ENCODE results near the gene TESK2.

The TESK2 gene

DNA sequence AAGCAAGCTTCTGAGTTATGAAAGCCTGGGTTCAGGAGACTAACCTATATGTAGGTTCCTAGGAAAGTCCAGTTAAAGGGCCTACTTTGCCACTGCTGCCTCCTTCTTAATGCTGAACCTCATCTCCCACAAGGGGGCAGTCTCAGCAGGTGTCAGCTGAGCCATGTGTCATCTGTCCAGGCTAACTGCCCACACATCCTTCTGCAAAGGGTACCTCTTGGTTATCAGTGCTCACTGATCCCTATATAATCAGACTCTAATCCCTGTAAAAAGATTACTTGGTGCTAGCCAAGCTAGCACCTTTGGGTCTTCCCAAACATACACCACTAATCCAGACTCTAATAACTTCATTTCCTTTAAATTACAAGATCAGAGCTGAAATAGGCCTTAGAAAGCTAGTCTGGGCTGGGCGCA lies 21.7 kb upstream of the TESK2 start:
- TF ChIP-seq GATA3 (IDR thresholded peaks at IDR 0.05; ENCODE audit: low read depth, low read length) (no peak), GATA2 (IDR thresholded peaks at IDR 0.05; ENCODE audit: low read depth, low read length) (no peak)

GRCh38 chr1:45510972-45511527 lies 20.1 kb upstream of the TESK2 start:
- TF ChIP-seq GATA2 (IDR thresholded peaks at IDR 0.05; ENCODE audit: low read depth, low read length) (no peak), GATA3 (IDR thresholded peaks at IDR 0.05; ENCODE audit: low read depth, low read length) (no peak)

GRCh38 chr1:45510036-45510971 lies 19.3 kb upstream of the TESK2 start:
- TF ChIP-seq GATA3 (IDR thresholded peaks at IDR 0.05; ENCODE audit: low read depth, low read length) (no peak), GATA2 (IDR thresholded peaks at IDR 0.05; ENCODE audit: low read depth, low read length) (no peak)

- TF ChIP-seq GATA3 (IDR thresholded peaks at IDR 0.05; ENCODE audit: low read depth, low read length) (no peak), GATA2 (IDR thresholded peaks at IDR 0.05; ENCODE audit: low read depth, low read length) (no peak)
Observed at GRCh38 chr1:45508295-45509151, 17.6 kb upstream of the TESK2 start.

DNA sequence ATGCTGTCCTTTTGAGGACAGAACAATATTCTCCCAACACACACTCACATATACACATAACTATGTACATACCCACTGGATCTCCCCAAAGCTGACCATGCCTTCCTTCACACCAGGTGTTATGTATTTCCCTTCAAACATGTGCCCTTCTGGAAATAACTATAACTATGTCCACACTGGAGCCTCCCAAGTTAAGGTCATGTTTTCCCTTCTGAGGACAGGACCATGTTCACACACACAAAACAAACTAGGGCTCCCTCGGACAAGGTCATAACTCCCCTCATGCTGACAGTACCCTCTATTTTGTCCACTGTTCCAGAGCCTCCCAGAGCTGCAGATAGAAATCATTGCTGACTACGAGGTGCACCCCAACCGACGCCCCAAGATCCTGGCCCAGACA lies 16.9 kb upstream of the TESK2 start:
- no peak for TF ChIP-seq GATA2 (IDR thresholded peaks at IDR 0.05; ENCODE audit: low read depth, low read length)
- TF ChIP-seq GATA3 (IDR thresholded peaks at IDR 0.05; ENCODE audit: low read depth, low read length): no peak

GRCh38 chr1:45507195-45507594 lies 16.2 kb upstream of the TESK2 start:
- TF ChIP-seq GATA2 (IDR thresholded peaks at IDR 0.05; ENCODE audit: low read depth, low read length) (no peak), GATA3 (IDR thresholded peaks at IDR 0.05; ENCODE audit: low read depth, low read length) (no peak)

- TF ChIP-seq GATA3 (IDR thresholded peaks at IDR 0.05; ENCODE audit: low read depth, low read length) (no peak), GATA2 (IDR thresholded peaks at IDR 0.05; ENCODE audit: low read depth, low read length) (no peak)
Observed at GRCh38 chr1:45503462-45504360, 12.7 kb upstream of the TESK2 start.

DNA sequence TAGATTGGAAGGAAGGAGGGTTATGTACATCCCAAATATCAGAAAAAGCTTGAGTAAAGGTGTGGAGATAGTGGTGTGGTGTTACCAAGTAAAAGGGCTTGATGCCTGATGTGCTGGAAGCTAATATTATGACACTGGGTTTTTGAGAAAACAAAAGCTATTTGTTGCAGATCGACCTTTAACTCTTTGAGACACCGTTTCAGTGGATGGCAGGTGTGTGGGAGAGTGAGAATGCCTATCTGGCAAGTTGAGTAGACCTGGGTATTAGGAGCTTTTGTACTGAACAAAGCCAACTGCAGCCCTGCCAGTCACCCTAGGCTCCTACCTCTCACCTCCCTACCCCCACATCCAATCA lies 10.5 kb upstream of the TESK2 start:
- TF ChIP-seq GATA2 (IDR thresholded peaks at IDR 0.05; ENCODE audit: low read depth, low read length) (no peak), GATA3 (IDR thresholded peaks at IDR 0.05; ENCODE audit: low read depth, low read length) (no peak)

DNA sequence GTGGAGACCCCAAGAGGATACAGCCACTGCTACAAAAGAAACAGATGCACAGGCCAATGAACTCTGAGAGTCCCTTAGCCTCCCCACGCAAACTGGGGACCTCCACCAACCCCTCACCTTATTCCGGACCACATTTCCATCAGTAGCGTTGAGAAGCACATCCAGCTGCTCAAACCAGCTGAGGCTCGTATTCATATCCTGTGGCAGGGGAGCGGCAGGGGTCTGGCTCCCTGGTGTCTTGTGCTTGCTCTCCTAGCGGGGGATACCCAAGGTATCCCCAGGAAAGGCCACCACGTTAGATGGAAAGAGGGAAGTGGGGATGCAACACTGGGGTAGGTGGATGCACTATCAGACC lies 8.4 kb upstream of the TESK2 start:
- TF ChIP-seq GATA2 (IDR thresholded peaks at IDR 0.05; ENCODE audit: low read depth, low read length): no peak

DNA sequence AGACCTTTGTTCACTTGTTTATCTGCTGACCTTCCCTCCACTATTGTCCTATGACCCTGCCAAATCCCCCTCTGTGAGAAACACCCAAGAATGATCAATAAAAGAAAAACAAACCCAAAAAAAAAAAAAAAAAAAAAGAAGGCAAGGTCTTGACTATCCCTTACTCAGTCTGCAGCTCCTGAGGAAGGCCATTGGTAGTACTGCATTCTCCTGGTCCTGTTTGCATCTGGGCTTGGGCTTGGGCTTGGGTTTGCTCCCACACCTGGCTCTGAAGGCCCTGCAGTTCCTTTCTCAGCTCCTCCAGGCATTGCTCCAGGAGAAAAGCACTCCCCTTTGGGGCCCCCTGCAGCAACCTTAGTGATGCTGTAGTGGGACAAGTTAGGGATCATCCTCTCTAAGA lies 7.3 kb upstream of the TESK2 start:
- TF ChIP-seq GATA2 (IDR thresholded peaks at IDR 0.05; ENCODE audit: low read depth, low read length) (no peak), GATA3 (IDR thresholded peaks at IDR 0.05; ENCODE audit: low read depth, low read length) (no peak)

DNA sequence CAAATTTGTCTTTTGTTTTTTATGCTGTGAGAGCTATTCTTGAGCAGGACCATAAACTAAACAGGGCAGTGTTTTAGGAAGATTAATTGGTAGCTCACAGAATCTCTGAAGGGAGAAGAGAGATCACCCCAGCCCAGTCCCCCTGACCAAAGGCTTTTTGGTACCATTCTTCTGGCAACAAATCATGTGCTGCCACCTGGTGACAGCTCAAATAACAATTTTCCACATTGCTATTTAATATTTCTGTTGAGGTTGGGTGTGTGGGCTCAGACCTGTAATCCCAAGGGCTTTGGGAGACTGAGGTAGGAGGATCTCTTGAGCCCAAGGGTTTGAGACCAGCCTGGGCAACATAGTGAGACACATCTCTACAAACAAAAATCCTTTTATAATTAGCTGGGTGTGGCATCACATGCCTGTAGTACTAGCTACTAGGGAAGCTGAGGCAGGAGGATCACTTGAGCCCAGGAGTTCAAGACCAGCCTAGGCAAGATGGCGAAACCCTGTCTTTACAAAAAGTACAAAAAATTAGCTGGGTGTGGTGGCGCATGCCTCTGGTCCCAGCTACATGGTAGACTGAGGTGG lies 2.2 kb upstream of the TESK2 start:
- TF ChIP-seq GATA3 (IDR thresholded peaks at IDR 0.05; ENCODE audit: low read depth, low read length) (no peak), GATA2 (IDR thresholded peaks at IDR 0.05; ENCODE audit: low read depth, low read length) (no peak)

- TF ChIP-seq GATA2 (IDR thresholded peaks at IDR 0.05; ENCODE audit: low read depth, low read length): no peak
- TF ChIP-seq GATA3 (IDR thresholded peaks at IDR 0.05; ENCODE audit: low read depth, low read length): no peak
Observed at GRCh38 chr1:45492691-45493090, 1.7 kb upstream of the TESK2 start.

Measured in SH-SY5Y (cell line).